Stimulated activated CD8-positive, alpha-beta memory T cell treated with anti-CD3 and anti-CD28 coated beads, Interleukin-4, amount 100 ng/mL, for 1 hour (primary cell): ENCODE results near the gene GPSM3.
A peak's percentile ranks its signal among the peaks of the same experiment; 100 is the strongest.
"Not testable (repeated sequence)": the region's sequence is repeated elsewhere in the genome, so short reads cannot be mapped to it uniquely, and the experiment has no call there.

Source experiments
- DNase-seq, 2 donors: peaks; one replicate each; pipeline ENCODE4 v3.0.0-alpha.2; 2020; ENCODE audit warnings: low read depth in 2 of 2, low spot score in 1 of 2

The GPSM3 gene

GRCh38 chr6:32188381-32189068 lies 3.9 kb downstream of the GPSM3 start:
- no peak for DNase-seq

DNA sequence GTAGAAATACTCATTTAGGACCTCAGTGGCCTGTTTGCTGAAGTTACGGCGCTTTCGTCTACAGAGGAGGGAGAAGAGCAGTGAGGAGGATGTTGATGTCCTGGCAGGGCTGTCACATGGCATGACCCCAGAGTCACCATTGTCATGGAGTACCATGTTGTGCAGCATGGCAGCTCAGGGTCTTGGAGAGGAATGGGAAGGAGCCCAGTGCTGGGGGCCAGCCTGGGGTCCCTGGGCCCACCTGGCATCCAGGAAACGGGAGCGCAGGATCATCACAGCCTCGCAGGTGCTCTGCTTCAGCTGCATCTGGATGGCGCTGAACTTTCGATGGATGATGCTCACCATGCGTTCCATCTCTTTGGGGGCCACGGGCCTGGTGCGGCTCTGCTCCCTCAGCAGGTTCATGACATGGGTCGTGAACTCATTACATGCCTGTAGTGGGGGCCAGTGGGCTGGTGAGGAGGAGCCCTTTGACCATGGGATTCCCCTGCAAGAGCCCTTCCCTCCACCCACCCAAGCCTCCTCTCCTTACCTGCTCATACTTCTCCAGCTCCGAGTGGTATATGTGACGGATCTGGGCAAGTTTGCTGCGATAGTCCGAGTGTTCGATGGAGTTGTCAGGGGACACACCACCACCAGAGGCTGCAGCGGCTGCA lies 4.6 kb downstream of the GPSM3 start:
- DNase-seq, result not testable (repeated sequence)

- no peak for DNase-seq
These were observed 5.3 kb downstream of the GPSM3 start for GRCh38 chr6:32187009-32187709.

DNA sequence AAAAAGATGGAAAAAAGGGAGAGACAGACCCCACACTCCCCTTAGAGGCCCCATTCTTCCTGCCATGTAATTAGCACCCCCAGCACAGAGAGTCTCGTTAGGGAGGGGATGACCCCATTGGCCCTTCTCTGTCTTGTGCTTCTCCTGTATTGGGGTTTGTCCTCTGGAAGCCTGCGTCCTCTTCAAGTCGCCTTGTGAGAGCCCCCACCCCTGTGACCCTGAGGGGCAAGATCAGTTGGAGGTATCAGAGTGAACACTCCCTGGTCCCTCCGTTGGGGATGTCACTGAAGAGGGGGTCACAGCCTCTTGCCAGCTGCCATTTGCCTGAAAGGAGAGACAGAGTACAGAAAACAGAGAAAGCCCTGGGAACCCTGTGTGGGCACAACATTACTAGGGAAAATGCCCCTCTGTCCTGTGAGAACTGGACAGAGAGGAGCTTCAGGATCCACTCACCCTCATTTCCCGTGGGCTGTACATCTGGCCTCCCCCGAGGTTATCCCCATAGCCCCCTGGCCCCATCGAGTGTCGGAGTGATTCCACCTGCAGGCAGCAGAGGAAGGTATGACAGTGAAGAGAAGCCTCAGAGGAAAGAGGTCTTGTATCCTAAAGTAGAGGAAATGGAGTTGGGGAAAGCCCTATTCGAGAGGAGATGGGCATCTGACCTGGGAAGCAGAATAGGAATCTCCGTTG lies 6.1 kb downstream of the GPSM3 start:
- not testable (repeated sequence) for DNase-seq

DNA sequence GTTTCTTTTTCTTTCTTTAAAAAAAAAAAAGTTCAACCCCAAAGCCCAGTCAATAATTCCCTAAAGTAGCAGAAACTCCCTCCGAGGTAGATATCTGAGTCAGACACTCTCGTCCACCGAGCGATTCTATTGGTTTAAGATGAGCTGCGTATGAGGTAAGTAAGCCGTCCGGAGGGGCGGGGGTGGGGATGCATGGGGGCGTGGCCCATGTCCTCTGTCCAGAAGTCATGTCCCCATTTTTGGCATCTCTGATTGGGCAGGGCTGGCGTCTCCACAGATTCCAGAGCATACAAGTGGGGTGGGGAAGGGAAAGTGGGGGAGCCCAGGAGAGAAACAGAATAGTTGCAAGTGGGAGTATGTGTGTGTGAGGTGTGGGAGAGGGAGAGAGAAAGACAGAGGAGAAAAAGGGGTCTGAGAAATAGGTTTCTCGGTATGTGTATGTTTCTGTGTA lies 6.7 kb downstream of the GPSM3 start:
- peak in 1 of 2 donors; percentile 35 for DNase-seq

- DNase-seq, result no peak
These were observed 8.3 kb downstream of the GPSM3 start, which contains the start of gene AGER for GRCh38 chr6:32184084-32184640. Gene AGER, minus strand, starts transcription at chr6:32184253. Its CDS starts 31 bp downstream, at chr6:32184222.

DNA sequence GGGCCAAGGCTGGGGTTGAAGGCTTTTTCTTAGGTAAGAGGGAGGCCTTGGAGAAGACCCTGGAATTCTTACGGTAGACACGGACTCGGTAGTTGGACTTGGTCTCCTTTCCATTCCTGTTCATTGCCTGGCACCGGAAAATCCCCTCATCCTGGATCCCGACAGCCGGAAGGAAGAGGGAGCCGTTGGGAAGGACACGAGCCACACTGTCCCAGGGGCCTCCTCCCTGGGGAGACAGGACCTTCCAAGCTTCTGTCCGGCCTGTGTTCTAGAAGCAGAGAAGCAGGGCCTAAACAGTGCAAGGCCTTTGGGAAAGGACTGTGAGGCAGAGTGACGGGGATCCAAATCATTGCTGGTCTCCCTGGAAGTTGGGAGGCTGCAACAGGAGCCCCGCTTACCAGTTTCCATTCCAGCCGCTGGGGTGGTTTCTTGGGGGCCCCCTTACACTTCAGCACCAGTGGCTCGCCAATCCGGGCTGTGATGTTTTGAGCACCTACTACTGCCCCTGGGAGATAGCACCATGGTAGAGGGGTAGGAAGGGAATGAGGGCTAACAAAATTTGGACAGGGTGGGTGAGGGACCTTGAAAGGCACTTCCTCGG lies 8.9 kb downstream of the GPSM3 start:
- no peak for DNase-seq

DNA sequence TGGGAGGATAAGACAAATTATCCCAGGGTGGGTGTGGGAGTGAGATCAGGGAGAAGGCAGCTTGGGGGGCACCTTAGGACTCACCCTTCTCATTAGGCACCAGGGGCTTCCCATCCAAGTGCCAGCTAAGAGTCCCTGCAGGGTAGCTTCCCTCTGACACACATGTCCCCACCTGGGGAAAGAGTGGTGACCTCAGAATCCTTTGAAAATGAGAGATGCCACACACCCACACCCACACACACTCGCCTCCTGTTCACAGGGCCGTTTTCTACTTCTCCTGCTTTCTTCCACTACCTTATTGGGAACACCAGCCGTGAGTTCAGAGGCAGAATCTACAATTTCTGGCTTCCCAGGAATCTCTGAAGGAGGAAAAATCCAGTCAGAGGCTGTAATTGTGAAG lies 9.4 kb downstream of the GPSM3 start:
- no peak for DNase-seq

GRCh38 chr6:32182555-32182981 lies 9.9 kb downstream of the GPSM3 start:
- no peak for DNase-seq

DNA sequence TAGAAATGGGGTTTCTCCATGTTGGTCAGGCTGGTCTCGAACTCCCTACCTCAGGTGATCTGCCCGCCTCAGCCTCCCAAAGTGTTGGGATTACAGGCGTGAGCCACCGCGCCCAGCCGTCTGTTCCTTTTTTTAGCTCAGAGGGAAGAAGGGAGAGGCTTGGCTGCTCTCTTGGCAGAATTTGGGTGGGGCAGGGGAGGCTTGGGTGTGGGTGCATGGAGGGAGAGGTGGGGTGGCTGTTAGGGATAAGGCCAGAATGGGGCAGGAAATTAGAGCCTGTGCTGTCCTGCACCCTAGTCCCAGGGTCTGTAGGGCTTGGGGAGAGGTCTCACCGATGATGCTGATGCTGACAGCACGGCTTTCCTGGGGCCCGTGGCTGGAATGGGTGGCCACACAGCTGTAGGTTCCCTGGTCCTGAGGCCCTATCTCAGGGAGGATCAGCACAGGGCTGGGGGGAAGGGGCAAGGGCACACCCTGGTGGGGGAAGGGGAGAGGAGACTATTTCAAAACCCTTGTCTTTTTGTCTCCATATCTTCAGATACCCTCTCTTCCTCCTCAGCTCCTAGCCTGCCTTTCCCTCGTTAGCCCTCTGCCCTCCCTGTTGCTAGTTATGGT lies 10.4 kb downstream of the GPSM3 start:
- no peak for DNase-seq

DNA sequence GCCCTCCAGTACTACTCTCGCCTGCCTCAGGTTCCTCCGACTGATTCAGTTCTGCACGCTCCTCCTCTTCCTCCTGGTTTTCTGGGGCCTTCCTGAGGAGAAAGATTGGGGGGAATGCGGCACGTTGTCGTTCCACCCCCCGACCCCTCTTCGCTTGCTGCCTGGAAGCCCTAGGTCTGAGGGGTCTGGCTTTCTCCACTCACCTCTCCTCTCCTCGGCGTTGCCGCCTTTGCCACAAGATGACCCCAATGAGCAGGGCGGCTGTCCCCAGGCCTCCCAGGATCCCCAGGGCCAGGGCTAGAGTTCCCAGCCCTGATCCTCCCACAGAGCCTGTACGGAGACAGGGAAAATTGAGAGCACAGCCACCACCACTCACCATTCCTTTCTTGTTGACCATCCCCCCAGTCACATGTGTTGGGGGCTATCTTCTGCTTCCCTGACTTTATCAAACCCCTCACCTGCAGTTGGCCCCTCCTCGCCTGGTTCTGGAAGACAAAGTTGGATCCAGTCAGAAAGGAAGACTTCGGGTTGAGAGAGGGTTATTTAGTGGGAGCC lies 11.2 kb downstream of the GPSM3 start:
- no peak for DNase-seq

DNA sequence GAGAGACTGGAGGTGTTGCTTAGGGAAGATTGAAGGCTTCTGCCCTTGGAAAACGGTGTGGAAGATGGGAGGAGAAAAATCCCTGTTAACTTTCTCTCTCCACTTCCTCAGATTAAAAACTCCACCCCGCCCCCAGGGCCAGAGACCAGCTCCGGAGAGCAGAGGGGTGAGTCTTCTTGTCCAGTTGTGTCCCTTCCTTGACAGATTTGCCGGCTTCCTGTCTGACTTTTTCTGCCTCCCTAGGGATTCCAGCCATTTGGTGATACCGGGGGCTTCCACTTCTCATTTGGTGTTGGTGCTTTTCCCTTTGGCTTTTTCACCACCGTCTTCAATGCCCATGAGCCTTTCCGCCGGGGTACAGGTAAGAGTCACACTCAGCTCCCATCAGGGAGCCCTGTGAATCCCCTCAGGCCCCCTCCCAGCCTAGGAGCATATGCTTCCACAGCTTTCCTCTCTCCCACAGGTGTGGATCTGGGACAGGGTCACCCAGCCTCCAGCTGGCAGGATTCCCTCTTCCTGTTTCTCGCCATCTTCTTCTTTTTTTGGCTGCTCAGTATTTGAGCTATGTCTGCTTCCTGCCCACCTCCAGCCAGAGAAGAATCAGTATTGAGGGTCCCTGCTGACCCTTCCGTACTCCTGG lies 12.6 kb downstream of the GPSM3 start:
- DNase-seq, result no peak

DNA sequence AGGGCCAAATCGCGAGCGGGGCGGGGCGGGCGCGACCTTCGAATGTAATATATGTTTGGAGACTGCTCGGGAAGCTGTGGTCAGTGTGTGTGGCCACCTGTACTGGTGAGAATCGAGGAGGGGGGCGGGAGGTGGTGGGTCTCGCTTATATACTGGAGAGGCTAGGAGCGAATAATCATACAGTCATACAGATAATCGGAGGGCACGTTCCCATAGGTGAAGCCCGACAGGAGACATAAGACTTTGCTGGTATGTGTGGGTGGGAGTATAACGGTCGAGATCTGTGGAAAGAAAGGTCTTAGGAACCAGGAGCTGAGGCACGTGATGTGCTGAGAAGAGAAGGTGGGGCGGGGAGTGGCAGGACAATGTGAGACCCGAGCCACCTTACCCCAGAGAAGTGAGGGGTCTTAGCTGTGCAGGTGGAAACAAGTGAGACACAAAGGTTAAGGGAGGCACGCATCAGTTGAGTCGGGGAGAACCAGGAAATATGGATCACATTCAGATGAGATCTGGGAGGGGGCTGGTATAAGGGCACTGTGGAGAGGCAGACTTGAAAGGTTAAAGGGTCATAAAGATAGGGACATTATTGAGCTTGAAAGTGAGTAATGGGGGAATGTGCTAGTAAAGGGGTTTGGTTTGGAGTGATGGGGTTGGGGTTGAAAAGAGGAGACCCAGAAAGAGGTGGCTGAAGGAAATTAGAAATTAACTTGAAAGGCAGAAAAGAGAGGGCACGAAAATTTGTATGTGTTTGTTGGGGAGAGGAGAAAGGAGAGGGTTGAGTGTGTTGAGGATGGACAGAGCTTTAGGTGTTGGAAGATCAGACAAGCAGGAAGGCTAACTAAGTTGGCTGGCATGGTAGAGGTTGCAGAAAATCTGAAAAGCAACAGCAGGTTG lies 13.6 kb downstream of the GPSM3 start:
- no peak for DNase-seq

DNA sequence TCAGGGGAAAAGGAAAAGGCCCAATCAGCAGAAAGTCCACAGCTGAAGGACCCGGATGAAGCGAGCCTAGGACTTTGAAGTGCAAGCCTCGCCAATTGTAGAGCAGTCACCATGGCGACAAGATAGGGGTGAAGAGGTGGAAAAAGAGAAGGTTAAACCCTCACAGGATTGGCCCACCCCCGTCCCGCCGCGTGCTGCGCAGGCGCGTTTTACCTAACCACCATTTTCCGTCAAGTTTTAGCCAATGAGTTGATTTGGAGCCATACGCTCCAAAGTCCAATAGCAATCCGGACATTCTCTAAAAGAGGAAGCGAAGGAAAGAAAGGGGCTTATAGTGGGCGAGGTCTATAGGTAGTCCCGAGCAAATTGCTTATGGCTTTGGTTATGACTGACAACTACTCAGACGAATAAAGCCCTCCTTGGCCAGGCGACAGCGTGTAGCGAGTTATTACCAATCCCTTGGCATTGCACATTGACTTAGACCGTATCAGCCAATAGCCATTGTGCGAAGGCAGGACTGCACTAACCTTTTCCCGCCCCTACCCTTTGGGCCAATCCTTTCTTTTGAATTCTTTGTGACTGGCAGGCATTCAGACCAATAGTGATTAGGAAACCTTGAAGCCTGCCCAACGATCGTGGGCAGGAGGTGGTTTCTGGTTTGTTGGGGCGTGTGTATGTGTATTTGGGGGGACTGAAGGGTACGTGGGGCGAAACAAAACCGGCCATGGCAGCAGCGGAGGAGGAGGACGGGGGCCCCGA lies 14.5 kb downstream of the GPSM3 start, which contains the start of gene RNF5:
TSS of gene RNF5 (plus strand) at position 618 of the 759 bp plus-strand sequence. CDS start at position 725, 107 bp downstream.
- peak; percentile 79 to 87 for DNase-seq

DNA sequence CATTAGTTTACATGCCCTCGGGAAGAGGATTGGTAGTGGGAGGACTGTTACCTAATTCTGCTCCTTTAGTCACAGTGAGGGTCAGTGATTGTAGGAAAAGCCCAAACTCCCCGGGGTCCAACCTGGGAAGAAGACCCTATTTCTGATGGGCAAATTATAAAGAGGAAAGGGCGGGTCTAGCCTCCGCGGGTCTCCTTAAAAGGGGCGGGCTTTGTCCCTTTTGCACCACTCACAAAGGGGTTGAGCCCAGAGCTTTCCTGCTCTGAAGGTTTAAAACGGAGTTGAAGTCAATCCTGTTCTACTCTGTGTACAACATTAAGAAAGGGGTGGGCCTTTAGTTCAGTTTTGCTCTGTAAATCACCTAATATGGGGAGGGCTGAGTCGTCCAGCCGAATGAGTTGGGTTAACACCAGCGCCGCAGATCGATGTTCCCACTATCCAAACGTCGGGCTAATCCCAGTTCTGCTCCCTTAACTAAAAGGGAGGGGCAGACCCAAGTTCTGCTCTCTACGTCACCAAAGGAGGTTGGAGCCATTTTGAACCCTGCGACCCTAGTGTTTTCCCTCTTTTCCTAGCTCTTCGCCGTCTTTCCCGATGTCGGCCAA lies 15.2 kb downstream of the GPSM3 start:
- no peak for DNase-seq

DNA sequence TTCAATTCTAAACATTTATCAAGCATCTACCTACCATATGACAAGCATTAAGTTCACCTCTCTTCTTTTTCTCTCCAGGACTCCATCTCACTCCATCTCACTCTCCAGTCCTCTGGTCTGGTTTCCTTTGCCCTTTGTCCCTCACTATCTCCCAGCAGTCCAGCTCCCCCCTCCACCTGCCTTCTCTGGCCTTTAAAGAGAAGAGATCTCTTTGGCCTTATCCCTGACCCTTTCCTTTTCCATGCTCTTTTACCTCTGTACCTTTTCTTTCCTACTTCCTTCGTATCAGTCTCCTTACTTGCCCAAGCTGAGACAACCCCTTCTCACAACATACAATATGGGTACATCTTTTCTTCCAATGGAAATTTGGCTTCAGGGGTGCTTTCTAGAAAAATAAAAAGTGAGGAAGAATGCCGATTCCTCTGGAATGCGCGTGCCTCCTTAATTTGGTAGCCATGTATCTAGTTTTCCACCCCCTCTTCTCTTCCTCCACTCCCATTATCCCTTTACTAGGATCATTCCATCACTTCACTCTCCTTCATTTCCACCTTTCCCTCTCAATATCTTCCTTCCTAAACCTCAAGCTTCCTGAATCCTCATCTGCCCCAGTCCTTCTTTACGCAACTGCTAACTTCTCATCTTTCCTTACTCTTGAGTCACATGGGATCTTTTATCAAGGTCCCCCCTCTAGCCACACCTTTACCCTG lies 15.8 kb downstream of the GPSM3 start:
- DNase-seq, result no peak
